ENCODE measurements around the gene PFKFB4. TPM values are rescaled to one million over a fixed set of nuclear protein-coding genes. Genes with fewer than 3 reads are reported as not detected.

Gene PFKFB4
- total and polyA plus RNA-seq, 7 donors: 0.25 to 4.1 (median 1.1) TPM

- no peak overlapping the region for H3K4me3 ChIP-seq
These were observed 10.9 kb upstream of the PFKFB4 start for GRCh38 chr3:48567500-48567899.

GRCh38 chr3:48567090-48567489 lies 10.5 kb upstream of the PFKFB4 start:
- 86 to 91% (median 89%) methylated on average over 5 of the region's 5 CpGs for WGBS, 3 donors
- no peaks in the 10 kb centered on the region for H3K27me3 ChIP-seq (ENCODE audit: insufficient read depth in 3 of 3, low read length in 2 of 3)
- DNase-seq (no peak), ATAC-seq (no peak)
- no peak overlapping the region for H3K4me3 ChIP-seq
- no peak for TF ChIP-seq CTCF (IDR thresholded peaks at IDR 0.05)
- no peaks in the 10 kb centered on the region for H3K36me3 ChIP-seq (ENCODE audit: insufficient read depth in 1 of 2, low read depth in 1 of 2)
- no peaks in the 10 kb centered on the region for H3K9me3 ChIP-seq
- no peak overlapping the region for H3K27ac ChIP-seq
- intact Hi-C loops (cut with DNase I): loop anchor here in 1 of 2 donors (2.0 kb wide), 1 partner anchor 26 kb away; no protein-coding TSS in a partner anchor
- no peaks in the 10 kb centered on the region for H3K4me1 ChIP-seq

More at GRCh38 chr3:48567500-48567899, 10.9 kb upstream of the PFKFB4 start:
- ATAC-seq (no peak), DNase-seq (no peak)
- Histone ChIP-seq H3K4me1 (no peaks in the 10 kb centered on the region), H3K36me3 (ENCODE audit: insufficient read depth in 1 of 2, low read depth in 1 of 2) (no peaks in the 10 kb centered on the region), H3K27me3 (ENCODE audit: insufficient read depth in 3 of 3, low read length in 2 of 3) (no peaks in the 10 kb centered on the region), H3K9me3 (no peaks in the 10 kb centered on the region), H3K27ac (no peak overlapping the region)
- 92 to 96% (median 92%) methylated on average over 10 to 11 of the region's 11 CpGs for WGBS, 3 donors
- TF ChIP-seq CTCF (IDR thresholded peaks at IDR 0.05): no peak
- intact Hi-C loops (cut with DNase I): loop anchor here in 1 of 2 donors (2.0 kb wide), 1 partner anchor 25 kb away; no protein-coding TSS in a partner anchor

GRCh38 chr3:48566401-48566760 lies 9.8 kb upstream of the PFKFB4 start:
- DNase-seq: no peak
- no peaks in the 10 kb centered on the region for H3K36me3 ChIP-seq (ENCODE audit: insufficient read depth in 1 of 2, low read depth in 1 of 2)
- no peaks in the 10 kb centered on the region for H3K9me3 ChIP-seq
- H3K4me1 ChIP-seq: no peaks in the 10 kb centered on the region
- H3K27me3 ChIP-seq (ENCODE audit: insufficient read depth in 3 of 3, low read length in 2 of 3): no peaks in the 10 kb centered on the region
- no peak overlapping the region for H3K27ac ChIP-seq
- TF ChIP-seq CTCF (IDR thresholded peaks at IDR 0.05): no peak
- peak in 1 of 4 donors; percentile 1 for ATAC-seq
- 86 to 92% (median 88%) methylated on average over 9 of the region's 9 CpGs for WGBS, 3 donors
- H3K4me3 ChIP-seq: no peak overlapping the region
- intact Hi-C loops (cut with DNase I): loop anchor here in 1 of 2 donors (2.0 kb wide), 1 partner anchor 26 kb away; no protein-coding TSS in a partner anchor

- H3K4me1 ChIP-seq: peaks cover 4% of the 10 kb centered on the region
- no peak for TF ChIP-seq CTCF (IDR thresholded peaks at IDR 0.05)
- intact Hi-C loops (cut with DNase I): loop anchor here in 1 of 2 donors (2.0 kb wide), 1 partner anchor 27 kb away; no protein-coding TSS in a partner anchor
- H3K27ac ChIP-seq: no peak overlapping the region
- ATAC-seq: peak in 1 of 4 donors; percentile 13
- H3K9me3 ChIP-seq: no peaks in the 10 kb centered on the region
- H3K4me3 ChIP-seq: no peak overlapping the region
- WGBS, 3 donors: 61 to 79% (median 65%) methylated on average over 7 of the region's 7 CpGs
- no peak for DNase-seq
- H3K27me3 ChIP-seq (ENCODE audit: insufficient read depth in 3 of 3, low read length in 2 of 3): no peaks in the 10 kb centered on the region
- H3K36me3 ChIP-seq (ENCODE audit: insufficient read depth in 1 of 2, low read depth in 1 of 2): no peaks in the 10 kb centered on the region
These were observed 9.2 kb upstream of the PFKFB4 start for GRCh38 chr3:48565591-48566400.

Data from psoas muscle (tissue), 8 donors.